B cell (primary cell): Measurements from ENCODE around the gene F2RL3. TPM values are rescaled to one million over a fixed set of nuclear protein-coding genes. Genes with fewer than 3 reads are reported as not detected.
A peak's percentile ranks its signal among the peaks of the same experiment; 100 is the strongest.

Source experiments
- ATAC-seq: fragments of 200-7000 bp; cut with Tn5 transposase; one replicate; pipeline ENCODE4 v1.10.0; 2021; ENCODE audit warnings: low read depth, mild to moderate bottlenecking, moderate number of reproducible peaks, moderate library complexity
- CTCF ChIA-PET: fragments of 350-600 bp; sonication (Branson Sonifier 250); formaldehyde crosslinking; loops from one replicate; lab custom pipeline; 2021; ENCODE audit warnings: antibody characterized with exemption, inconsistent platforms; lab: Charles Lee
- POLR2A ChIA-PET: fragments of 350-600 bp; sonication (Branson Sonifier 250); formaldehyde crosslinking; loops from one replicate; lab custom pipeline; 2021; ENCODE audit warnings: antibody characterized with exemption; lab: Charles Lee
- DNase-seq: peaks from one replicate; pipeline ENCODE4 v3.0.0; 2013
- H2AFZ ChIP-seq: 2 replicates; pipeline ENCODE4 v1.6.1; 2012; ENCODE audit warnings: mild to moderate bottlenecking, low read depth, low read length; ENCODE audit not compliant: insufficient read depth, poor library complexity, severe bottlenecking
- H3K27ac ChIP-seq, 2 donors: 1 replicate in 1 of 2; 2 replicates in 1 of 2; pipeline ENCODE4 v1.5.1; 2012 to 2013; ENCODE audit warnings: low read length in 2 of 2, mild to moderate bottlenecking in 2 of 2, moderate library complexity in 1 of 2
- H3K27me3 ChIP-seq, 4 experiments: fragments of 200-600 bp in 1 of 4; sonication (generic) in 1 of 4; replicated peaks in 1 of 4; 1 replicate in 2 of 4; 2 replicates in 2 of 4; pipeline versions ENCODE4 v1.6.1 to v1.7.0; 2013 to 2016; ENCODE audit warnings: low read length in 3 of 4, mild to moderate bottlenecking in 2 of 4, mixed read lengths in 1 of 4, moderate library complexity in 1 of 4; ENCODE audit not compliant: insufficient read depth in 4 of 4, control insufficient read depth in 3 of 4; ENCODE audit errors: control extremely low read depth in 1 of 4
- H3K36me3 ChIP-seq, 2 experiments: replicated peaks in 1 of 2; 1 replicate in 1 of 2; 2 replicates in 1 of 2; pipeline versions ENCODE4 v1.6.1 to v1.7.1; 2013; ENCODE audit warnings: low read length in 1 of 2; ENCODE audit not compliant: insufficient read depth in 2 of 2, control insufficient read depth in 1 of 2; ENCODE audit errors: control extremely low read depth in 1 of 2, extremely low read depth in 1 of 2
- H3K4me1 ChIP-seq, 2 donors: fragments of 200-600 bp in 1 of 2; sonication (generic) in 1 of 2; 1 replicate in 1 of 2; 2 replicates in 1 of 2; pipeline versions ENCODE4 v1.5.1 to v1.6.1; 2013 to 2017; ENCODE audit warnings: low read length in 2 of 2; ENCODE audit not compliant: control insufficient read depth in 2 of 2, insufficient read depth in 2 of 2
- H3K4me2 ChIP-seq: replicated peaks from 2 replicates; pipeline ENCODE3; 2012; ENCODE audit warnings: mild to moderate bottlenecking, low read depth, low read length; ENCODE audit not compliant: poor library complexity, severe bottlenecking
- H3K4me3 ChIP-seq, 5 experiments: fragments of 200-600 bp in 1 of 5; sonication (generic) in 1 of 5; 1 replicate in 3 of 5; 2 replicates in 2 of 5; pipeline versions ENCODE4 v1.5.1 to v1.7.0; 2011 to 2016; ENCODE audit warnings: low read length in 4 of 5, mild to moderate bottlenecking in 4 of 5, low read depth in 2 of 5, control low read depth in 1 of 5, moderate library complexity in 1 of 5; ENCODE audit not compliant: insufficient read depth in 1 of 5; ENCODE audit errors: control extremely low read depth in 1 of 5, extremely low read depth in 1 of 5
- H3K79me2 ChIP-seq: fragments of 200-600 bp; sonication (generic); one replicate; pipeline ENCODE4 v1.6.0; 2016; ENCODE audit warnings: low read length; ENCODE audit not compliant: control insufficient read depth, insufficient read depth
- H3K9ac ChIP-seq: fragments of 200-600 bp; sonication (generic); 2 replicates; pipeline ENCODE4 v1.6.1; 2017; ENCODE audit warnings: mild to moderate bottlenecking, low read length, moderate library complexity
- H3K9me3 ChIP-seq, 3 donors: one replicate each; pipeline versions ENCODE4 v1.6.1 to v1.7.1; 2013; ENCODE audit warnings: low read length in 2 of 3; ENCODE audit not compliant: control insufficient read depth in 2 of 3, insufficient read depth in 1 of 3; ENCODE audit errors: control extremely low read depth in 1 of 3
- H4K20me1 ChIP-seq: 2 replicates; pipeline ENCODE4 v1.6.0; 2012; ENCODE audit warnings: mild to moderate bottlenecking, low read length; ENCODE audit not compliant: insufficient read depth, control insufficient read depth, poor library complexity, severe bottlenecking
- H3K27ac Mint-ChIP-seq: one replicate; pipeline ENCODE4 v1.8.0; 2021; ENCODE audit warnings: mixed read lengths
- H3K27me3 Mint-ChIP-seq: one replicate; pipeline ENCODE4 v1.8.0; 2021; ENCODE audit warnings: mixed read lengths
- H3K4me1 Mint-ChIP-seq: one replicate; pipeline ENCODE4 v1.8.0; 2021; ENCODE audit warnings: mixed read lengths
- H3K4me3 Mint-ChIP-seq: one replicate; pipeline ENCODE4 v1.8.0; 2021; ENCODE audit warnings: mixed read lengths
- H3K9me3 Mint-ChIP-seq: one replicate; pipeline ENCODE4 v1.8.0; 2022; ENCODE audit warnings: mixed read lengths; ENCODE audit not compliant: insufficient read depth
- CTCF ChIP-seq: fragments of 200-600 bp; IDR thresholded peaks from one replicate; pipeline ENCODE4 v1.8.0; 2022; ENCODE audit warnings: antibody characterized with exemption, mild to moderate bottlenecking
- EZH2 ChIP-seq: IDR thresholded peaks from 2 replicates; pipeline ENCODE4 v1.6.1; 2012; ENCODE audit warnings: borderline replicate concordance, low read depth, mild to moderate bottlenecking, moderate library complexity, low read length; ENCODE audit not compliant: insufficient read depth, poor library complexity, severe bottlenecking
- WGBS: methylation state at CpG from one replicate; pipeline ENCODE4 v1.1.5; 2013; ENCODE audit warnings: missing lambda C conversion rate; ENCODE audit not compliant: insufficient coverage; 5-methylcytosine and 5-hydroxymethylcytosine counted together
- intact Hi-C: fragments of 100-400 bp; cut with micrococcal nuclease; formaldehyde crosslinking; loops from one replicate; pipeline ENCODE4 v1.10.0; 2022
- polyA plus RNA-seq: library from polyadenylated mRNA; depleted of rRNA; stranded (reverse); fragments of >200 nt; gene quantifications from 2 replicates; pipeline ENCODE4 v1.2.3, GENCODE V29; 2012
- total RNA-seq, 2 donors: library from RNA; stranded (reverse); fragments of 120-200 nt in 1 of 2; gene quantifications; 1 replicate in 1 of 2; 2 replicates in 1 of 2; pipeline versions ENCODE4 v1.2.3 to v1.2.4, GENCODE V29; 2013 to 2022

F2RL3 gene
- total and polyA plus RNA-seq, 2 donors (not counting 1 experiment from before 2014, with no cell fraction given), result 0.01 to 1.1 TPM

DNA sequence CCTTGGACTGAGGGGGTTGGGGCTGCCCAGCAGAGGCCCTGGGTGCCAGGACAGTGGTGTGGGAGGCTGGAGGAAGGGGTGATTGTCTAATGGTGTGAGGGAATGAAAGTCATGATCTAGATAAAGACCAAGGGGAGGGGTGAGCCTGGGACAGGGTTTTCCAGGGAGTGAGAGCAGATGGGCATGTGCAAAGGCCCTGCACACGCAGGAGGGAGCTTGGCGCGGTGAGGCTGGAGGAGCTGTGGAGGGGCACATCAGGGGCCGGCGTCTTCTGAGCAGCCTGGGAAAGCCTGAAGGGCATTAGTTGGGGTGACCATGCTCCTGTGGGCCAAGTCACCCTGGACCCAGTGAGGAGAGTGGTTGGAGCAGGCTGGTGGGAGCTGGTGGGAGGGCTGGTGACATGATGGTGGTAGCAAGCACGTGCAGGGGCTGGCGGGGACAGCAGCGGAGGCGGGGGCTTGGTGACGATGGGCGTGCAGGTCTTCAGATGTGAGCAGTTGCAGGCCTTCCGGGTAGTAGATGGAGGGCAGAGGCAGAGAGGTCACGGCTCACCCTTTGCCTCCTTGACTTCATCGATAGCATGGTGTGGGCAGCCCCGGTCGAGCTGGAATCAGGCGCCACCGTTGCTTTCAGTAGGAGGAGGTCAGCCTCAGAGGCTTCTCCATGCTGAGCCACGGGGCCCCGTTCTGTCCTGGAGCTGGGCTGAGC, 20.2 kb upstream of the F2RL3 start:
- H3K36me3 ChIP-seq, result peaks cover 0 to 80% of the 10 kb centered on the region in 2 experiments
- intact Hi-C loops, result no loop called here

More for the DNA sequence above, 20.2 kb upstream of the F2RL3 start:
- DNase-seq (no peak), ATAC-seq (no peak)
- no peaks in the 10 kb centered on the region for H3K27me3 Mint-ChIP-seq
- H3K27ac ChIP-seq, result no peak overlapping the region
- over 99% methylated on average over 20 of the region's 20 CpGs for WGBS
- H2AFZ ChIP-seq, result no peak overlapping the region
- H3K9me3 Mint-ChIP-seq, result no peaks in the 10 kb centered on the region
- H3K27me3 ChIP-seq, result no peaks in the 10 kb centered on the region
- no peak overlapping the region for H3K9ac ChIP-seq
- POLR2A ChIA-PET, result no interaction called here
- H3K4me1 Mint-ChIP-seq, result no peaks in the 10 kb centered on the region
- no peak overlapping the region for H3K4me3 Mint-ChIP-seq
- TF ChIP-seq CTCF (no peak), EZH2 (no peak)
- CTCF ChIA-PET, result no interaction called here
- no peak overlapping the region for H3K4me2 ChIP-seq
- no peak overlapping the region for H3K4me3 ChIP-seq
- H3K4me1 ChIP-seq, result no peaks in the 10 kb centered on the region
- H3K79me2 ChIP-seq, result peaks cover 45% of the 10 kb centered on the region
- peaks cover 11% of the 10 kb centered on the region for H4K20me1 ChIP-seq
- no peaks in the 10 kb centered on the region for H3K9me3 ChIP-seq
- peak overlapping the region; percentile 15 for H3K27ac Mint-ChIP-seq
